ENCODE data around the gene PLA2G6.

Gene PLA2G6

DNA sequence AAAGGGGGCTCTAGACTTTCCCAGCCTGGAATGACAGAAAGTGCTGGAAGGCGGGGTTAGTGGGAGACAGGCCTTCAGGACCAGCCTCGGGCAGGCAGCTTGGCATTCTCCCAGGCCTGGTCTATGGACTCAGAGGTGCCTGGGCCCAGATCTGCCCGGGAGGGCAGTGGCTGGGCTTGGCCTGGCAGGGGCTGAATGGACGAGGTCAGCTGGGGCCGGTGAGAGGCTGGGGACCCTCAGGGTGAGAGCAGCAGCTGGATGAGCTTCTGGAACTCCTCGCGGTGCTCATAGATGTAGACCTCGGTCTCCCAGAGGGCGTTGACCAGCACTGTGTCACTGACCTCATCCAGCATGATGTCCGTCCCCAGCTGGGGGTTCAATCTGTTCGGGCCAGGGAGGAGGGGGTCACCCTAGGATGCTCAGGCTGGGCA is 69.7 kb downstream of the PLA2G6 start:
- DNase-seq: no peak

GRCh38 chr22:38110863-38111852 is 70.5 kb downstream of the PLA2G6 start:
- DNase-seq: no peak

- DNase-seq: no peak
These were observed 71.4 kb downstream of the PLA2G6 start, which contains the start of gene BAIAP2L2 for GRCh38 chr22:38110008-38110862. Gene BAIAP2L2 (minus strand): TSS chr22:38110684. CDS start chr22:38110525, 159 bp downstream.

- DNase-seq: no peak
These were observed 72.1 kb downstream of the PLA2G6 start for GRCh38 chr22:38109371-38110001.

- no peak for DNase-seq
These were observed 72.9 kb downstream of the PLA2G6 start for GRCh38 chr22:38108561-38109319.

DNA sequence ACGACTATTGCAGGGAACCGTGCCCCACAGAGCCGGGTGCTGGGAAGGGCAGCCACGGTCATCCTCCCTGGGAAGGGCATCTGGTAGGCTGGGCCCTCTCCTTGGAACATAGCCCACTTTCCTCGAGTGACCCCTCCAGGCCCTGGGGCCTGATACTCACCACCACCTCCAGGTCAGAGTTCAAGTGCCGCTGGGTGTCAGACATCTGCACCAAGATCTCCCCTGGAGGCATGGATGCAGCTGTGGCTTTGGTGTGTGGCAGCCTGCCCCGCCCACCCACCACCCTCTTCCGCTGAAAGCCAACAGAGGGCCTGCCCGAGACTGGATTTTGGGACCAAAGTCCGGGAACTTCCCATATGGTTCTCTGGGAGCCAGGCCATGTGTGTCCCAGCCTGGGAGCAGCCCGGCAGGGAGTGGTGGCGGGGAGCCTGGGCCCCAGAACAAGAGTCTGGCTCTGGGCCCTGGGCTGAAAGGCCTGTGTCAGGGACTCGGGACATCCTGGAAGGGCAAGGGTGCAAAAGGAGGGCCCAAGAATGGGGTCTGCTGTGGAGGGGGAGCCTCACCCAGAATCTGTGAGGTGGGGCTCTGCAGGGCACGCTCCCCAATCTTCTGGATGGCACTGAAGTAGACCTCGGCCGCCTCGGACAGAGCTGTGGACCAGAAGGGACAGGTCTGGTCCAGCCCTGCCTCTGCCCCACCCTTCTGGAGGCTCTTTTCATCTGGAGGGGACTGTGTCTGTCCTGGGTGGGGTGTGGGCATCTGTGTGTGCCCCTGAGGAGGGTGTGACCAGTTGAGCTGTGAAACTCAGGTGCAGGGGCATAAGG is 73.7 kb downstream of the PLA2G6 start:
- DNase-seq: no peak

GRCh38 chr22:38106814-38107578 is 74.6 kb downstream of the PLA2G6 start:
- no peak for DNase-seq

GRCh38 chr22:38104084-38104483 is 77.5 kb downstream of the PLA2G6 start:
- DNase-seq: no peak

GRCh38 chr22:38103641-38104040 is 78.0 kb downstream of the PLA2G6 start:
- no peak for DNase-seq

GRCh38 chr22:38098410-38099249 is 83.0 kb downstream of the PLA2G6 start:
- no peak for DNase-seq

DNA sequence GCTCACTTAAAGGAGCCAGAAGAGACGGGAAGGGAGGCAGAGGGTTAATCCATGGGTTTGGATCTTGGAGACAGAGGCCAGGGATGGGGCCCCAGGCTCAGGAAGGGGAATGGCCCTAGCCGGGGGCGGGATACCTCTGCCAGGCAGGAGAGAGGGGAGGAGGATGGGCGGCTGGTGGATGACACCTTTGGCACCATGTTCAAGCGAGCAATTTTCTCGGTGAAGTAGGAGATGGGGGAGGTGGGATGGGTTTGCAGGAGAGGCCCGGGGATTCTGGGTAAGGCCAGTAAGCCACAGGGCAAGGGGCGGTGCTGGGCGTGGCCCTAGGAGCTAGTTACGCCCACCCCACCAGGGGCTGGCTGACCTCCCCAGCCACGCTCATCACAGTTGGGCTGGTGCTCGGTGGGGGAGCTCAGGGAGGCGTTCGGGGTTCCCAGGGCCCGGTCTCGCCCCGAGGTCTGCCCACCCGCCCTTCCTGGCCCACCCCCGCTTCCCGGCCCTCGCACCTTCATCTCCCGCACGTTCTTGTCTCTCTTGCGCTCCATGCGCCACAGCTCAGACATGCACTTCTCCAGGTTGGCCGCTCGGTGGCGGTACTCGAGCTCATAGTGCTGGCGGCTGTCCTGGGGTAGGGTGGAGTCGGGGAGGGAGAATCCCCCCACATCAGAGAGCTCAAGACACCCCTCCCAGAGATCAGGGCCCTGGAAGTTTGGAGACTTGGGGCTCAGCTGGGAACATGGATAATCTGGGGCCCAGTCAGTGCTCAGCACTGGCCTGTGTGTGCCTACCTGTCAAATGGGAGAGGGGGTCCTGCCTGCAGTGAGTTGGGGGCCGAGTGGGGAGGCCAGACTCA is 83.8 kb downstream of the PLA2G6 start:
- DNase-seq: no peak

DNA sequence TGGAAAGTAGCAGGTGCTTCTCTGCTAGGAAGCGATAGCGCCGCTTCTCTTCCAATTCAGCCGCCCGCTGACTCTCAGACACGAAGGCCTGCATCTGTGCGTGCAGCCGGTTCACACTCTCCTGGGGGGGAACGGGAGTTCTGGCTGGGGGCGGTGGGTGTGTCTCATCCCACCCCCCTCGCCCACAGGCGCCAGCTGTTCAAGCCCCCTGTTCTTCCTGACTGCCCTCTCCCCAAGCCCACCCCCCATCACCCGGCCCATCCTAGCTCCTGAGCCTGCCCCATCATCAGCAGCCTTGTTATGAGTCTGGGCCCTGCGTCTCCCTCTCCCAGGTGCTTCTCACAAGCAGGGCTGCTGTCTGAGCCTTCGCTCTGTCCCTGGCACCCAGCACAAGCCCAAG is 84.6 kb downstream of the PLA2G6 start:
- DNase-seq: no peak

DNA sequence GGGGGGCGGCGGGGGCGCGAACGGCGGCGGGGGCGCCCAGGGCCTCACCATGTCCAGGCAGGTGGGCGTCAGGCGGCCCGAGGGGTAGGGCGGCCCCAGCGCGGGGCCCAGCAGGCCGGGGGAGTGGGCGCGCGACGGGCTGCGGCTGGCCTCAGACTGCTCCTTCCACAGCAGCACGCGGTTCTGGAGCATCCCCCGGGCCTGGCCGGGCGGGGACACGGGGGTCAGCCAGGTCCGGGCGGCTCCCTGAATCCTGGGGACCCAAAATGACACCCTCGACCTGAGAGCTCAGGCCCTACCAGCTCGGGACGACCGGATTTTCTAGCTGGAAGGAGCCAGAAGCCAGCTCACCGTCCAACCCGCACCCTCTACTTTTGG is 92.2 kb downstream of the PLA2G6 start:
- DNase-seq: no peak

GRCh38 chr22:38088629-38089473 is 92.8 kb downstream of the PLA2G6 start:
- DNase-seq: peak in 1 of 56 donors; percentile 47

DNA sequence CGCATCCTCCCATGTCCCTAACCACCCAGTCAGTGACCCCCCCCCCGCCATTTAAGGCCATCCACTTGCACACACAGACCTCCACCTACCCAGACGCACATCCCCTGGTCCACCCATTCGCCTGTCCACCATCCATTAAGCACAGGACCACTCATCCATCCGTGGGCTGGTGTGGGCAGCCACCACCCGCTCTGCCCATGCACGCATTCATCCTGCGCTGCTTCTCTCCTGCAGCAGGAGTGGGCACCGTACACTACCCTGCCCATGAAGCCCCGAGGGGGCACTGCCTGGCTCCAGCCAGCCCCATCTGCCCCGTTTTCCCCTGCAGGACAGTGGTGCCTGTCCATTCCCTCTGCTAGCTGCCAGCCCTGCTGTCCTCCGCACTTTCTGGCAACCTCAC is 93.8 kb downstream of the PLA2G6 start:
- DNase-seq: no peak

GRCh38 chr22:38086942-38087341 is 94.7 kb downstream of the PLA2G6 start:
- DNase-seq: no peak

Data from nucleus accumbens (tissue), 56 donors.